ENCODE measurements around the gene SEC16A. TPM values are rescaled to one million over a fixed set of nuclear protein-coding genes. Genes with fewer than 3 reads are reported as not detected.

The SEC16A gene
- total RNA-seq, 1 donor from 2014 or later = 12.3 TPM

GRCh38 chr9:136399176-136400037 lies 83.4 kb downstream of the SEC16A start:
- no peak for DNase-seq (ENCODE audit: low spot score)

GRCh38 chr9:136398286-136398685 lies 84.6 kb downstream of the SEC16A start:
- DNase-seq (ENCODE audit: low spot score) = no peak

- no peak for DNase-seq (ENCODE audit: low spot score)
These were observed 85.2 kb downstream of the SEC16A start for GRCh38 chr9:136397643-136398042.

- DNase-seq (ENCODE audit: low spot score) = no peak
These were observed 86.7 kb downstream of the SEC16A start for GRCh38 chr9:136396219-136396515.

GRCh38 chr9:136395345-136396218 lies 87.3 kb downstream of the SEC16A start:
- no peak for DNase-seq (ENCODE audit: low spot score)

GRCh38 chr9:136395020-136395340 lies 87.9 kb downstream of the SEC16A start:
- no peak for DNase-seq (ENCODE audit: low spot score)

- DNase-seq (ENCODE audit: low spot score) = peak; percentile 47
These were observed 88.4 kb downstream of the SEC16A start for GRCh38 chr9:136394312-136395019.

DNA sequence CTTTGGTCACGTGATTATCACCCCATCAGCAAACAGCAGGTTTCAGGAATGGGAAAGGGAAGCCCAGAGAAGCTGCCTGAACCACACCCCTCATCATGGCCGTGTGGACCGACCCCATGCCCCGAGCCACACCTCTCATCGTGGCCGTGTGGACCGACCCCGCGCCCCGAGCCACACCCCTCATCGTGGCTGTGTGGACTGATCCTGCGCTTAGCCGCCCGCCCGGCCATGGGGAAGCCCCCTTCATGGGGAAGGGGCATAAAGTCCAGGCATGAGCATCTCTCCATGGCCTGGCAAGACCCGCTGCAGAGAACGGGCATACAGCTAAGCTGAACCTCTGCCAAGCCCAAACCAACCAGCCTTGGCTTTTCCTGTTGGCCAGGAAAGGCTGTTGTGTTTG lies 89.3 kb downstream of the SEC16A start:
- no peak for DNase-seq (ENCODE audit: low spot score)

DNA sequence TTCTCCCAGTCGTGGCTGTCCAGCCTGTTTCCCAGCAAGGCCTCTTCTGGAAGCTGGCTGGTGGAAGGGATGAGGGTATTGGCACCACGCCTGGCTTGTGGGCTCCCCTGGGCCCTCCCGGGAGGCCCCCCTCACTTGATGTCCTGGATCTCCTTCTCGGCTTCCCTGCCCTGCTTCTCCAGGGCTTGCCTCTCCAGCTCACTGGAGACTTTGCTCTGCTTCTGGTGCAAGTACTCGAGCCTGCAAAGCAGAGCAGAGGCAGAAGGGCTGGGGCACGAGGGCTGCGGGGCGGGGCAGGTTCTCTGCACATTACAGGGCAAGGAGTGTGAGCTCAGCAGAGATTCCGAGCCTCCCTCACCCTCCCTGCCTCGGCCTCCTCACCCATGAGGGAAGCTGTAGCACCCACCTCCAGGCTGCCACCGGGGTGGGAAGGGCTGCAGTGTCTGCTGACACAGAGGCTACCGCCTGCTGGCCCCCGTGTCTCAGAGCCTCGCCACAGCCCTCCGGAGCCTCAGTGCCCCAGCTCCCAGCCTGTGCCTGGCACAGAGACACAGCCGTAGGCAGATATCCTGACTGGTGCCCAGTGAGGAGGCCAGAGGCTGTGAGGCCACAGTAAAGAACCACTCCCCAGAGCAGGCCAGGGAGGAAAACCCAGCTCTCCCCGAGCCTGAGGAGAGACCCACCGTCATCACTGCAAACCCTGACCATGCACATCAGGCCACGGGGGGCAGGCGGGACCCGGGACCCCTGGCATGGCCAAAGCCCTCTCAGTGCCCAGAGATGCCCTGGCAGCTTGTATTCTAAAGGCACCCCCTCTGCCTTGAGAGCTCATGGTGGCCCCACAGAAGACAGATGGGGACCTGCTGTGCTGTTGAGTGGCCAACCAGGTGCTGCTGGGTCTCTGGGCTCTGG lies 90.0 kb downstream of the SEC16A start:
- peak; percentile 58 for DNase-seq (ENCODE audit: low spot score)

DNA sequence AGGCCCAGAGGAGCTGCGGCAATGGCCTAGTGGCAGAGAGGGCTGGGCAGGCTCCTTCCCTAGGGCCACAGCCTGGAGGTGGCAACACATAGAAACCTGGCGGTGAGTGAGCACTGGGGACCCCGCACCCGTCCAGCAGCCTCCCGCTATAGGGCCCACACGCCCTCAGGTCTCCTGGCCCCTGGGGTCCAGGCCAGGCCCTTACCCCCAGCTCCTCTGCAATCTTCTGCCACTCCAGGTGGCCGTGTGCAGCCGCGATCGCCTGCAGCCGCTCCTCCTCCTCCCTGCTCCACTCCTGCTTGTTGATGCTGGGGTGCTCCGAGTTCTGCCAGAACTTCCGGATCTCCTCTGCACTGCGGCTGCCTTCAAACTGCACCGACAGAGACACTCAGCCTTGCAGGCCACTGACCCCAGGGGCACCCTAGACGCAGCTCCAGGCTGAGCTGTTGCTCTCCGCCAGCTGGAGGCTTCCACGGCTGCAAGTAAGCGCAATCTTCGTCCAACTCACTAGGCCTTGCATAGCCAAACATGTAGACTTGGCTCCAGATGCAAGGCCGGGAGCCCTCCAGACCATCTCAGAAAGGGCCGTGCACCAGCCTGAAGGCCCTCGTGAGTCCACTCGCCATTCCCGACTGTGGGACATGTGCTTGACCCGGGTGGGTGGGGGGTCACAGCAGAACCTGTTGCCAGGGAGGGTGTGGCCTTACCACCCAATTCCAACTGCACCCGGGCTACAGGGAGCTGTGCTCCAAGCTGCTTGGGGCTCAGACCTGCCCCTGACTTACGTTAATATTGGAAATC lies 90.9 kb downstream of the SEC16A start:
- no peak for DNase-seq (ENCODE audit: low spot score)

Other genes starting within 250 kb of the SEC16A start
- gene QSOX2, start 237.2 kb downstream of the SEC16A start, total RNA-seq (ENCODE audit: insufficient read depth, low replicate concordance) = 3.1 TPM
- 1.7 TPM for gene CCDC187, start 178.9 kb downstream of the SEC16A start, total RNA-seq (ENCODE audit: insufficient read depth, low replicate concordance)
- gene GPSM1, start 155.5 kb downstream of the SEC16A start, total RNA-seq (ENCODE audit: insufficient read depth, low replicate concordance) = 46.5 TPM
- gene DNLZ, start 119.3 kb downstream of the SEC16A start, total RNA-seq (ENCODE audit: insufficient read depth, low replicate concordance) = 0.72 TPM
- gene CARD9, start 109.4 kb downstream of the SEC16A start, total RNA-seq (ENCODE audit: insufficient read depth, low replicate concordance) = 4.6 TPM
- 6.0 TPM for gene SNAPC4, start 82.9 kb downstream of the SEC16A start, total RNA-seq (ENCODE audit: insufficient read depth, low replicate concordance)
- 59.9 TPM for gene ENTR1, start 72.4 kb downstream of the SEC16A start, total RNA-seq (ENCODE audit: insufficient read depth, low replicate concordance)
- 30.1 TPM for gene PMPCA, start 72.4 kb downstream of the SEC16A start, total RNA-seq (ENCODE audit: insufficient read depth, low replicate concordance)
- 5.3 TPM for gene INPP5E, start 43.2 kb downstream of the SEC16A start, total RNA-seq (ENCODE audit: insufficient read depth, low replicate concordance)
- gene NOTCH1, start 63.0 kb upstream of the SEC16A start, total RNA-seq (ENCODE audit: insufficient read depth, low replicate concordance) = 23.1 TPM
- 49.4 TPM for gene EGFL7, start 179.9 kb upstream of the SEC16A start, total RNA-seq (ENCODE audit: insufficient read depth, low replicate concordance)
- gene AGPAT2, start 204.4 kb upstream of the SEC16A start, total RNA-seq (ENCODE audit: insufficient read depth, low replicate concordance) = 32.7 TPM
- 3.1 TPM for gene DIPK1B, start 229.5 kb upstream of the SEC16A start, total RNA-seq (ENCODE audit: insufficient read depth, low replicate concordance)